Measurements from ENCODE around the gene SLC9A3. TPM values are rescaled to one million over a fixed set of nuclear protein-coding genes. Genes with fewer than 3 reads are reported as not detected.

Gene SLC9A3
- polyA plus RNA-seq, 3 donors: 0.31 to 0.42 (median 0.36) TPM

GRCh38 chr5:485946-486491 lies 38.2 kb downstream of the SLC9A3 start:
- TF ChIP-seq CTCF (IDR thresholded peaks at IDR 0.05): no peak
- Histone ChIP-seq H3K9ac (ENCODE audit: insufficient read depth, low read length, poor library complexity, severe bottlenecking) (no peak overlapping the region), H3K4me1 (ENCODE audit: control insufficient read depth in 1 of 2, insufficient read depth in 2 of 2, low read length in 2 of 2) (peaks cover 2 to 12% of the 10 kb centered on the region in 2 donors), H3K4me3 (replicated peaks in 1 of 3; ENCODE audit: low read depth in 2 of 3, low read length in 3 of 3) (no peak overlapping the region), H3K9me3 (replicated peaks in 1 of 2; ENCODE audit: control insufficient read depth in 1 of 2, insufficient read depth in 1 of 2, low read length in 2 of 2) (no peaks in the 10 kb centered on the region), H4K20me1 (ENCODE audit: insufficient read depth, low read length) (no peaks in the 10 kb centered on the region), H3K27ac (ENCODE audit: low read depth in 1 of 2, low read length in 2 of 2) (no peak overlapping the region), H3K79me2 (ENCODE audit: insufficient read depth, low read length) (no peaks in the 10 kb centered on the region), H2AFZ (ENCODE audit: insufficient read depth, low read depth, low read length, poor library complexity, severe bottlenecking) (no peak overlapping the region), H3K27me3 (ENCODE audit: control insufficient read depth in 2 of 2, insufficient read depth in 2 of 2, low read length in 2 of 2) (peaks cover 3 to 28% of the 10 kb centered on the region in 2 donors), H3K4me2 (replicated peaks; ENCODE audit: extremely low read depth, low read length, poor library complexity, severe bottlenecking) (peak overlapping the region; percentile 42), H3K36me3 (replicated peaks in 1 of 2; ENCODE audit: control insufficient read depth in 1 of 2, insufficient read depth in 2 of 2, low read length in 2 of 2) (no peaks in the 10 kb centered on the region)
- Mint-ChIP-seq H3K4me1 (peaks cover 14% of the 10 kb centered on the region), H3K36me3 (no peaks in the 10 kb centered on the region), H3K27me3 (ENCODE audit: low read depth in 3 of 3) (peaks cover 10 to 45% (median 15%) of the 10 kb centered on the region in 3 donors), H3K4me3 (peak overlapping the region in 1 of 2 donors; percentile 48), H3K27ac (peak overlapping the region in 6 of 7 donors; percentile 13 to 85 (median 35)), H3K9me3 (peaks cover 2 to 16% (median 9%) of the 10 kb centered on the region in 7 donors)
- intact Hi-C loops (cut with micrococcal nuclease): no loop called here
- DNase-seq: peak; percentile 53 to 72 (median 57)
- 34% methylated on average over 8 of the region's 23 CpGs for WGBS (ENCODE audit: insufficient coverage)

- DNase-seq: no peak
- no peaks in the 10 kb centered on the region for H3K9me3 ChIP-seq (replicated peaks in 1 of 2; ENCODE audit: control insufficient read depth in 1 of 2, insufficient read depth in 1 of 2, low read length in 2 of 2)
- peak overlapping the region; percentile 42 for H3K4me2 ChIP-seq (replicated peaks; ENCODE audit: extremely low read depth, low read length, poor library complexity, severe bottlenecking)
- no peaks in the 10 kb centered on the region for H4K20me1 ChIP-seq (ENCODE audit: insufficient read depth, low read length)
- no peak overlapping the region for H3K27ac ChIP-seq (ENCODE audit: low read depth in 1 of 2, low read length in 2 of 2)
- H3K4me3 ChIP-seq (replicated peaks in 1 of 3; ENCODE audit: low read depth in 2 of 3, low read length in 3 of 3): no peak overlapping the region
- peak overlapping the region in 1 of 2 donors; percentile 48 for H3K4me3 Mint-ChIP-seq
- H3K79me2 ChIP-seq (ENCODE audit: insufficient read depth, low read length): no peaks in the 10 kb centered on the region
- no peaks in the 10 kb centered on the region for H3K36me3 ChIP-seq (replicated peaks in 1 of 2; ENCODE audit: control insufficient read depth in 1 of 2, insufficient read depth in 2 of 2, low read length in 2 of 2)
- peaks cover 14% of the 10 kb centered on the region for H3K4me1 Mint-ChIP-seq
- H3K4me1 ChIP-seq (ENCODE audit: control insufficient read depth in 1 of 2, insufficient read depth in 2 of 2, low read length in 2 of 2): peaks cover 2 to 12% of the 10 kb centered on the region in 2 donors
- no peak overlapping the region for H2AFZ ChIP-seq (ENCODE audit: insufficient read depth, low read depth, low read length, poor library complexity, severe bottlenecking)
- 93% methylated on average over 25 of the region's 29 CpGs for WGBS (ENCODE audit: insufficient coverage)
- TF ChIP-seq CTCF (IDR thresholded peaks at IDR 0.05): no peak
- H3K9me3 Mint-ChIP-seq: peaks cover 2 to 16% (median 9%) of the 10 kb centered on the region in 7 donors
- H3K27ac Mint-ChIP-seq: peak overlapping the region in 4 of 7 donors; percentile 26 to 85 (median 44)
- no peak overlapping the region for H3K9ac ChIP-seq (ENCODE audit: insufficient read depth, low read length, poor library complexity, severe bottlenecking)
- intact Hi-C loops (cut with micrococcal nuclease): no loop called here
- H3K27me3 Mint-ChIP-seq (ENCODE audit: low read depth in 3 of 3): peaks cover 10 to 50% (median 16%) of the 10 kb centered on the region in 3 donors
- H3K27me3 ChIP-seq (ENCODE audit: control insufficient read depth in 2 of 2, insufficient read depth in 2 of 2, low read length in 2 of 2): peaks cover 3 to 28% of the 10 kb centered on the region in 2 donors
- no peaks in the 10 kb centered on the region for H3K36me3 Mint-ChIP-seq
These were observed 38.9 kb downstream of the SLC9A3 start for GRCh38 chr5:485113-485945.
